ENCODE results near the gene LIFR.
A peak's percentile ranks its signal among the peaks of the same experiment; 100 is the strongest.

LIFR gene

GRCh38 chr5:38555354-38556087, 925 bp downstream of the LIFR start:
- peak overlapping the region; percentile 99 for H3K27ac ChIP-seq
- TF ChIP-seq CTCF (conservative IDR thresholded peaks at IDR 0.05): no peak

GRCh38 chr5:38554861-38555260, 1.6 kb downstream of the LIFR start:
- no peak for TF ChIP-seq CTCF (conservative IDR thresholded peaks at IDR 0.05)
- peak overlapping the region; percentile 99 for H3K27ac ChIP-seq

GRCh38 chr5:38554403-38554802, 2.0 kb downstream of the LIFR start:
- TF ChIP-seq CTCF (conservative IDR thresholded peaks at IDR 0.05): no peak
- peak overlapping the region; percentile 99; the same call in 1 of the 2 replicates for H3K27ac ChIP-seq

- no peak overlapping the region for H3K27ac ChIP-seq
- TF ChIP-seq CTCF (conservative IDR thresholded peaks at IDR 0.05): no peak
Observed at GRCh38 chr5:38553001-38553521, 3.4 kb downstream of the LIFR start.

- no peak overlapping the region for H3K27ac ChIP-seq
- peak; percentile 84 for TF ChIP-seq CTCF (conservative IDR thresholded peaks at IDR 0.05)
Observed at GRCh38 chr5:38551030-38552017, 5.1 kb downstream of the LIFR start.

- no peak overlapping the region for H3K27ac ChIP-seq
- no peak for TF ChIP-seq CTCF (conservative IDR thresholded peaks at IDR 0.05)
Observed at GRCh38 chr5:38548064-38548759, 8.2 kb downstream of the LIFR start.
